HG02981 (cell line): ENCODE results near the gene RNPEPL1.
A peak's percentile ranks its signal among the peaks of the same experiment; 100 is the strongest.
"Not testable (repeated sequence)": the region's sequence is repeated elsewhere in the genome, so short reads cannot be mapped to it uniquely, and the experiment has no call there.

Source experiments
- ATAC-seq: cut with Tn5 transposase; IDR thresholded peaks from one replicate; pipeline ENCODE4 v1.9.1; 2021; ENCODE audit warnings: mild to moderate bottlenecking, moderate library complexity; ENCODE audit not compliant: unreplicated experiment

RNPEPL1 gene, protein sequence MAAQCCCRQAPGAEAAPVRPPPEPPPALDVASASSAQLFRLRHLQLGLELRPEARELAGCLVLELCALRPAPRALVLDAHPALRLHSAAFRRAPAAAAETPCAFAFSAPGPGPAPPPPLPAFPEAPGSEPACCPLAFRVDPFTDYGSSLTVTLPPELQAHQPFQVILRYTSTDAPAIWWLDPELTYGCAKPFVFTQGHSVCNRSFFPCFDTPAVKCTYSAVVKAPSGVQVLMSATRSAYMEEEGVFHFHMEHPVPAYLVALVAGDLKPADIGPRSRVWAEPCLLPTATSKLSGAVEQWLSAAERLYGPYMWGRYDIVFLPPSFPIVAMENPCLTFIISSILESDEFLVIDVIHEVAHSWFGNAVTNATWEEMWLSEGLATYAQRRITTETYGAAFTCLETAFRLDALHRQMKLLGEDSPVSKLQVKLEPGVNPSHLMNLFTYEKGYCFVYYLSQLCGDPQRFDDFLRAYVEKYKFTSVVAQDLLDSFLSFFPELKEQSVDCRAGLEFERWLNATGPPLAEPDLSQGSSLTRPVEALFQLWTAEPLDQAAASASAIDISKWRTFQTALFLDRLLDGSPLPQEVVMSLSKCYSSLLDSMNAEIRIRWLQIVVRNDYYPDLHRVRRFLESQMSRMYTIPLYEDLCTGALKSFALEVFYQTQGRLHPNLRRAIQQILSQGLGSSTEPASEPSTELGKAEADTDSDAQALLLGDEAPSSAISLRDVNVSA

DNA sequence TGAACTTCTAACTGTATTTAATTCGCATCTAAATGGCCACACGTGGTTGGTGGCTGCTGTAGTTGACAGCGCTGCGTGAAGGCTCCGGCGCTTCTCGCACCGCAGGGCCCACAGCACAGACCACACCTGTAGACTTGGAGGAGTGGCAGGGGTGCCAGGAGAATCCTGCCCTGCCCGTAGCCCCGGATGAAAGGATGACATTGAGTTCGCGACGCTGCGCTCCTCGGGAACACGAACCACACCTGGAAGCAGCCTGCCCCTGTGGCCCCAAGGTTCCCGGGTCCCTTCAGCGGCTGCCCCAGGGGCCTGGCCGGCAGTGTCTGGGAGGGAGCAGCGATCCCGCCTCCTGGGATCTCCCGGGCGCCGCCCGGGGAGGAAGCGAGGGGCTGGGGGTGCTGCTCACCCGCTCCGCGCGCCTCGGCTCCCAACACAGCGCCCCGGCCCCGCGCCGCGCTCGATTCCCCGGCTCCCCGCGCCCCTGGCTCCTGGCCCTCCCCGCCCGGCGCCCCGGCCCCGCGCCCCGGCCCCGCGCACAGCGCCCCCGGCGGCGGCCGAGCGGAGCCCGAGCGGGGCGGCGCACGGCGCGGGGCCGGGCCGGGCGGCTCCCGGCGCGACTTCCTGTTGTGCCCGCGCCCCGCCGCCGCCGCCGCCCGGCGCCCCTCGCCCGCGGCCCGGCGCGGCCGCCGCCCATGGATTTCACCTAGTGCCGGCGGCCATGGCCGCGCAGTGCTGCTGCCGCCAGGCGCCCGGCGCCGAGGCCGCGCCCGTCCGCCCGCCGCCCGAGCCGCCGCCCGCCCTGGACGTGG, at the start of gene RNPEPL1:
RNPEPL1 (plus strand) TSS at position 613 of the 806 bp plus-strand sequence; CDS start at position 716, 103 bp downstream.
- ATAC-seq: peak; percentile 31

DNA sequence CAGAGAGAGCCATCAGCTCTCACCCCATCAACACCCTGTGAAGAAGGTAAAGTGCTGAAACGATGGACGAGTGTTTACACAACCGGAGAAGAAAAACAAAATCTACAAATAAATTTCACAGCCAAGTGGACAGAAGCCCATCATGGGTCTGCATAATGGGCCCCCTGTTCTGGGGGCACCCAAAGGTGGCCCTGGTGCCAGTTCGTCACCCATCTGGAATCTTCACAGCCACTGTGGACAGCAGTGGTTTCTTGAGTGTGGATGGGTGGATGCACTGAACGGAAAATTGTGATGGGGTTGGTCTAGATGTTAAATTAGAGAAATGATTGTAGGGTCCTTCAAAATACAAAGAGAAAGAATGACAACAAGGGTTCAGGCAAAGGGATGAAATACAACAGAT, 49.3 kb upstream of the RNPEPL1 start:
- no peak for ATAC-seq

DNA sequence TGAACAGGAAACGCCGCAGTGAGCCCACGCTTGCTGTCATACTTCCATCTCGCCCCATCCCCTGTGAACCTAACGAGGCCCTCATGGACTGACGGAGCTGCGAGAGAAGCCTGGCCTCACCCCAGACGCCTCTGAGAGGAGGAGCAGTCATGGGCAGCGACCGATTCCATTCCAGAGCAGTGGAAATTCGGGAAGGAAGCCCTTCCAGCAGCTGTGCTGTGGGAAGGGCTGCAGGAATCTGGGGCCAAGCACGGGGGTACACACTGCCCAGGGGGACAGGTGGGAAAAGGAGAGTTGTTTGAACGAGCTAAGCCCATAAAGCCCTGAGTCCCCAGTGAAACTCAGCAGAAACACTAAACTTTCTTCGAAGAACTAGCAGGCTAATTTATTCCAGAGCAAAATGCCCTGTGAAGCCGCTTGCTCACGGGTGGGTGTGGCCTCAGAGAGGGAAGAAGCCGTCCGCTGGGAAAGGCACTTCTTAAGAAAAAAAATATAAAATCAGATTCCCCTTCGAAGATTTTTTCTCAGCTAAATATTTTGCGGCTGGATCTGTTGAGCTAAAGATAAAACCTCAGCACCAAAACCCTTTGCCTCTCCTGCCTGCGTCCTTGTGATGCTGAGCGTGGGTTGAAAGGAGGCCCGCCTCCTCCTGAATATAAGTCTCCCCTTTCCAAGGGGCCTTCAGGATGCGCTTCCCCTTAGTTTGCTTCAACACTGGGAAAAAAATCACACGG, 48.7 kb upstream of the RNPEPL1 start:
- ATAC-seq: no peak

DNA sequence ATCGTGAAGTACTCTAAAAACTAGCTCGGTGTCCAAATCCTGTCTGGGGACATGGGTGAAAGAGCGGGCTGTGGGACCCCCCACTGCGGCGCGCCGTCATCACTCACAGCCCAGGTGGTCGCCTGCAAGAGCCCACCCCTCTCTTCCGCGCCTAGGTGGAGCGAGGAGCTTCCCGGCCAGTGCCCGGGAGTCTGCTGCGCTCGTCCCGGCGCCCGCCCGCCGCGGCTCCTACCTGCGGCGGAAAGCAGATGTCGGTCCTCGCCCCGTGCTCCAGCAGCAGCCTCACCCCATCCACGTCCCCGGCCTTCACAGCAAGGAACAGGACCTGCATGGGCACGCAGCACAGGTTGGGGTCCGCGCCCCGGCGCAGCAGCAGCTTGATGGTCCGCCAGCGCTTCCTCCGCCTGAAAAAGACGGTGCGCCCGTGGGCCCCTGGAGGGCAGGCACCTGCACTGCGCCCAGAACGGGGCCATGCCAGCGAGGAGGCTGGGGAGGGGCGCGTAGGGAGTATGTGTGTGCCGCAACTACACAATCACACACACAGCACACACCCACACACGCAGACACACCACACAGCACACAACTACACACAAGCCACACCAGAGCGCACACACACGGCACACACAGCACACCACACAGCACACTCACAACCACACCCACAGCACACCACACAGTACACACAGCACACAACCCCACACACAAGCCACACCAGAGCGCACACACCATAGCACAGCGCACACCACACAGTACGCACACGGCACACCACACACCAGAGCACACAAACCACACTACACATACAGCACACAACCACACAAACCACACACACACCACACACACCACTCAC, 47.9 kb upstream of the RNPEPL1 start:
- ATAC-seq: no peak

DNA sequence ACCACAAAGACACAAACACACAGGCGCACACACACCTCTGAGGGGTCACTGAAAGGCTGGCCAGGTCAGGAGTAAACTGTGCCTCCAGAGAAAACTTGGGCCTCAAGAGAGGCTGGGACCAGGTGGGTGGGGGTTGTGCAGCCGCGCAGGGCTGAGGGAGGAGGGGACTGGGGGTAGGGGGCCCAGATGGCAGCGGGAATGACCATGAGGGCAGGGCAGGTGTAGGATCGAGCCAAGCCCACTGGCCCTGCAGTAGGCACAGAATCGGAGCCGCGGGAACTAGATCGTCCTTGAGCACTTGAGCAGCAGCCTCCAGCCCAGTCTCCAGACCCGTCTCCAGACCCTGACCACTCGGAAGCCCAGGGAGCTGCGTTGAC, 47.3 kb upstream of the RNPEPL1 start:
- ATAC-seq: no peak

DNA sequence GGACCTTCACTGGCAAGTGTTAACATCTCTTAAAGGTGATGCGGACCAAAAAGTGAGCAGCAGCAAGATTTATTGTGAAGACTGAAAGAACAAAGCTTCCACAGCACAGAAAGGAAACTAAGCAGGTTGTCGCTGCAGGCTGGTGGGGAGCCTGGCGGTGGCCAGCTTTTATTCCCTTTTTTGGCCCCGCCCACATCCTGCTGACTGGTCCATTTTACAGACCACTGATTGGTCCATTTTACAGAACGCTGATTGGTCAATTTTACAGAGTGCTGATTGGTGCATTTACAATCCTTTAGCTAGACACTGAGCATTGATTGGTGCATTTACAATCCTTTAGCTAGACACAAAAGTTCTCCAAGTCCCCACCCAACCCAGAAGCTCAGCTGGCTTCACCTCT, 46.4 kb upstream of the RNPEPL1 start:
- ATAC-seq: not testable (repeated sequence)

DNA sequence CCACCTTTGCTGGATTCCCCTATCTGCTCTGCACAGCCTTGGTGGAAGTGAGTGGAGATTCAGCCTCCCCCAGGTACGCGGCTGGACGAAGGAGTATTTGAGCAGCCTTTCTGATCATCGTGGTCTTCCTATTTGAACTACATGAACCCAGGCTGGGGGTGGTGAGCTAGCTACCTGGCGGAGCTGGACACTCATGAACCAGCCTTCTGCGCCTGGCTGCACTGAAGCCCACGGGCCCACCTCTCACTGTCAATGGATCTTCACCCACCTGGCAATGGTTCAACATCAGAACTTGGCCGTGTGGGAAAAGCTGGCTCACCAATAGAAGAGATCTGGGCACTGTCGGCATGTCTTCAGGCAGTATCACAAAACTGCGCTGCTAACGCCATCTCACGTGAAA, 45.9 kb upstream of the RNPEPL1 start:
- ATAC-seq: no peak

DNA sequence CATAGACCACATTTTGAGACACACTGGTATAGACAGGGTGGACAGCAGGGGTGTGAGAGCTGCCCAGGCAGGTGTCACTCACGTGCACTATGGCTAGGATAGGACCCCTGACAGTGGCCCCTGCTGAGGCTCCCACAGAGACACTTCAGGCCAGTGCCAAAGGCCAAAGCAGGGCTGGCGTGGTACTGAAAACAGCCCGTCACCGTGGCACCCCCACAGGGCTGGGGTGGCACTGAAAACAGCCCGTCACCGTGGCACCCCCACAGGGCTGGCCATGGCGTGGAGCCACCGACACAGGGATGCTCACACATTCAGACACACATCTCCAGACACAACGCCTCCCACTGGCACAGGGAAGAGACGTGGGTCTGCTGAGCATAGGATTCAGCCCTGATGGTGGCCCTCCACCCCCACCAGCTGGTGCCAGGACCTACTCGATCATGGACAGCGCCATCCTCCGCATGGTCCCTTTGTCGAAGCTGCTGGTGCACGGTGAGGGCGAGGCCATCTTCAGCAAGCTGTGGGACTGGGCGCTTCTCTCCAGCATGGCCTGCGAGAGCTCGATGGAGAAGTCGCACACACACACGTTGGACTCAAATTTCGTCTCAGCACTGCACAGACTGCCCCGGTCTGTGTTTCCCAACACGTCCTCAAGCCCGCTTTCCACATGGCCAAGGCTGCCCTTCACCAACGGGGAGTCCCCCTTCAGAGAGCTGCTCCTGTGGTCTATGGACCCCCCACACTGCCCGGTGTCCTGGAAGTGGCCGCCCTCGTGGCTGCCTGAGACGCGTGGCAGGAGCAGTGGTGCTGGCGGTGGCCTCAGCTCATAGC, 44.6 kb upstream of the RNPEPL1 start:
- ATAC-seq: no peak

DNA sequence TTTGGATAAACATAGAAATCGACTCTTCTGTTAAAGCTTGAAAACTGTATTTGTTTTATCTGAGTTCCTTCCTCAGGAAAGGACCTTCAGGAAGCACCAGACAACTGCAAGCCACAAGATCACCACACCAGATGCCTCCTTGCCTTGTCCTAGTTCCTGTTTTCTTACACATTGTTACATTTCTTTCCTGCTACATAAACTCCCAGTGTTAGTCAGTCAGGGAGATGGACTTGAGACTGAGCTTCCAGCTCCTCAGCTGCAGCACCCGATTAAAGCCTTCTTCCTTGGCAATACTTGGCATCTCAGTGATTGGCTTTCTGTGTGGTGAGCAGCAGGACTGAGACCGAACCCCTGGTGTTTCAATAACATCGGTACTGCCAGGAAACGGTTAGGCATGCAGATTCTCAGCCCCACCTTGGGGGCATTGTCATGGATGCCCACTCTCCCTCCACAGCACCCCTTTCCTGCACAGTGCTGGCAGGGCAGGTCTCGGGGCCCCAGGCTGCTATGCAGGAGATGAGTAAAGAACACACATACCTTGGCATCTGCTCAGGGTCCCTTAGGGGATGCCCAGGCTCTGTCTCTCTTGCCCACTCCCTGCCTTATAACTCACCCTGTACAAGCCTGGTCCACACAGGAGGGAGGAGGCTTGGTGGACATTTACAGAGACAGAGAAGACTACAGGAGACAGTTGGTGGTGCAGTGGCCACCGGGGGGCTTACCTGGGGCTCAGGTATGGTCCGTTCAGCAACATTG, 43.1 kb upstream of the RNPEPL1 start:
- ATAC-seq: no peak

DNA sequence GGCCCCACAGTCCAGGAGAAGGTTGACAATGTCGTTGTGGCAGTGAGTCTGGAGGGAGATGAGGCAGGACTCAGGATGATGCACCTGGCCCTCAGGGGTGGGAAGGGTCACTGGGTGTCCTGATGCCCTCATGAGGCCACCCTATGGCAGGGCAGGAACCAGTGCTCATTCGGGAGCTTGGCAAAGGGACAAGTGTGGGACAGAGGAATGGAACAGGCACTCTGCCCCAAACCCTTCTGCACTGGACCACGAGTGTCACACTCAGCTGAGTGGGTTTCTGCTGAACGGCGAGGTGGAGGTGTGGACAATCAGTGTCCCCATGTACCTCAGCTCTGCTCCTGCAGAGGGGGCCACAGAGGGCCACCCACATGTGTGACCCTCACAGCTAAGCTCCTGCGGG, 42.5 kb upstream of the RNPEPL1 start:
- no peak for ATAC-seq

DNA sequence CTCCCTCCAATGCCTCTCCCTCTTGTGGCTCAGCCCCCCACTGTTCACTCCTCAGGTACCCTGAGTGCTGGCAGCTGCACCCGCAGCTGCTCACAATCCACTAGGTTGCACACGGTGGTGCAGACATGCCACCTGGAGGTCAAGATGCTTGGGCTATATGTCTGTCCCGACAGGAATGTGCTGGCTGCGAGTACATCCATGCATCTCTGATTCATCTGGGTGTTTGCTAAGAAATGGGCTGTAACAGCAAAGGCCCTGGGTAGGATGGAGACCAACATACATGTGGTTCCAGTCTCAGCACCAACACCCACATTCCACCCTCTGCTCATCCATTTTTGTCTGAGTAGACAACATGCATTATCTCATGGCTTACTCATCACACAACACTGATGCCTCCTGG, 41.8 kb upstream of the RNPEPL1 start:
- ATAC-seq: no peak

DNA sequence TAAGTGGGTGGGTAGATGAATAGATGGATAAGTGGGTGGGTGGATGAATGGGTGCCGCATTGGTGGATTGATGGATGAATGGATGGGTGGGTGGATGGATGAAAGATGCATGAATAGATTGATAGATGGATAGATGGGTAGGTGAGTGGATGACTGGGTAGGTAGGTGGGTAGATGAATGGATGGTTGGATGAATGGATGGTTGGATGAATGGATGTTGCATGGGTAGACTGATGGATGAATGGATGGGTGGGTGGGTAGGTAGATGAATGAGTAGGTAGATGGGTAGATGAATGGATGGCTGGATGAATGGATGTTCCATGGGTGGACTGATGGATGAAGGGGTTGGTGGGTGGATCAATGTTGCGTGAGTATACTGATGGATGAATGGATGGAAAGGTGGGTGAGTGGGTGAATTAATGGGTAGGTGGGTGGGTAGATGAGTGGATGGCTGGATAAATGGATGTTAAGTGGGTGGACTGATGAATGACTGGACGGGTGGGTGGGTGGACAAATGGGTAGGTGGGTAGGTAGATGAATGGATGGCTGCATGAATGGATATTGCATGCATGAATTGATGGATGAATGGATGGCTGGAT, 41.0 kb upstream of the RNPEPL1 start:
- no peak for ATAC-seq

DNA sequence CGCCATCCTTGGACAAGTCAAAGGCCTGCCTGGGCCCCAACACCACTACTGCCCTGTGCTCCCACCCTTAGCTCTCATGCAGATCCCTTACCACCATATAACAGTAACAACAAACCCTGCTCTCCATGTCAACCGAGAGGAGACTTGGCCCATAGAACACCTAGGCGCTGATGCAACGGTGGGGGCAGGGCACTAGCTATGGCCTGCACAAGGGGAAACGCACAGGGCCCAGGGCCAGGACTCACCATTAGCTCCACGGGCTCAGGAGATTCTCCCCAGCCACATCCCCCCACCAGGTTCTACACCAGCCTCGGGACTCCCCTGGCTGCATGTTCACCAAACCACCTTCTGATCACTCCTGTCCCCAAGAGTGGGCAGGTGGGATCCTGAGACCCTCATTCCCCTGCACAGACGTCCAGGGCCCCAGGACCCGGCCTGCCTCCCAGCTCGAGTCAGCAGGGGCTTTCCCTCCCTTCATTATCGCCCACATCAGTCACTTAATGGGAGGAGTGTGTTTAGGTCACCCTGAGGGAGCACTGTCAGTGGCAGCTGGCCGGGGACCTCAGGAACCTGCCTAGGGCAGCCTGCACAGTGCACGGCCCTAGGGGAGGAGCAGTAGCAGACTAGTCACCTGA, 39.8 kb upstream of the RNPEPL1 start:
- no peak for ATAC-seq

DNA sequence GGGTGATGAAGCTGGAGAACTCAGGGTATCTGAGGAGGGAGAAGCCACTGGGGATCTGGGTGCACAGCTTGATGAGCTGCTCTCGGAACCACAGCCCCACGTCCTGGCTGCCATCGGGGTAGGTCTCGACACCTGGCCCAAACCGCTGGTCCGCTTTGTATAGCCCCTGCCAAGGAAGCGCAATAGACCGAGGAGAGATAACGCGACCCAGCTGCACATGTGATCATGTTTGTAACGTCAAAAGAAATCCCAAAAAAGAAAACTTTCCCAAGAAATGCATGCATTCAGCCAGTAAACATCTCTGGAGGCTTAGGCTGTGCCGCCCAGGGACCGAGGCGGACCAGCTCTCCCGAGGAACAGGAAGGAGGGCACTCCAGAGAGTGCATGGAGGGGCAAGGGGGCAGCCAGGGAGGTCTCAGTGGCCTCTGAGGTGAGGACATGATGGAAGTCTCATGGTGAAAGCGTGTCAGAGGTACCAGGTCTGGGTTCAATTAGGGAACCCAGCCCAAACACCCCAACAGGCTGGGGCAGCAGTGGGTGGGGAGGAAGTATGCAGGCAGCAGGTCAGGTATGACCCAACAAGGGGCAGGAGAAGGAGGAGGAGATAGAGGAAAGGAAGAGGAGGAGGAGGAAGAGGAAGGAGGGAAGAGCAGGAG, 38.8 kb upstream of the RNPEPL1 start:
- ATAC-seq: no peak

DNA sequence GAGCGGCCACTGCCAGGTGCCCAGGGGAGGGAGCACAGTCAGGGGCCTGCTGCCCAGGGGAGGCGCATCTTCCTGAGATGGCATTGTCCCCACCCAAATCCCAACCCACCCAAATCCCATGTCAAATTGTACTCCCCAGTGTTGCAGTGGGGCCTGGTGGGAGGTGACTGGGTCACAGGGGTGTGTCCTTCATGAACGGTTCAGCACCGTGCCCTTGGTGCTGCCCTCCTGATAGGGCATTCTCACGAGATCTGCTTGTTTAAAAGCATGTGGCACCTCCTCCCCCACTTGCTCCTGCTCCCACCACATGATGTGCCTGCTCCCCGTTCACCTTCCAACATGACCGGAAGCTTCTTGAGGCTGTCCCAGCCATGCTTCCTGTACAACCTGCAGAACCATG, 38.1 kb upstream of the RNPEPL1 start:
- no peak for ATAC-seq

DNA sequence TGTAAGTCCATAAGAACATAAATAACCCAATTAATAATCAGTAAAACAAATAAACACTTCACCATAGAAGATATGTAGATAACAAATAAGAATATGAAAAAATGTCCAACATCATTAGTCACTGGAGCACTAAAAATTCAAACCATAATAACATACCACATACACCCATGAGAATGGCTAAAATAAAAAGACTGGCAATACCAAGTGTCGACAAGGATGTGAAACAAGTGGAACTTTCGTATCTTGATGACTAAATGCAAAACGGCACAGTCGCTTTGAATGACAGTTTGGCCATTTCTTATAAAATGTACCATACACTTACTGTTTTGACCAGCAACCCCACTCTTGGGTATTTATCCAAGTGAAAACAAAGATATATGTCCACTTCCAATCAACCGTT, 37.2 kb upstream of the RNPEPL1 start:
- no peak for ATAC-seq
